T-helper 17 cell (primary cell): ENCODE measurements around the gene TBCCD1. TPM values are rescaled to one million over a fixed set of nuclear protein-coding genes. Genes with fewer than 3 reads are reported as not detected.

Experiments
- ATAC-seq: fragments of 150-1000 bp; cut with Tn5 transposase; 2 replicates; pipeline ENCODE4 v1.10.0; 2021; ENCODE audit warnings: mild to moderate bottlenecking, moderate library complexity
- DNase-seq, 3 donors: peaks; one replicate each; pipeline versions ENCODE4 v3.0.0 to v3.0.0-alpha.2; 2020 to 2021
- H3K9me3 ChIP-seq: one replicate; pipeline ENCODE4 v1.7.0; 2013; ENCODE audit warnings: low read length, mild to moderate bottlenecking; ENCODE audit not compliant: control insufficient read depth, poor library complexity, severe bottlenecking
- H3K27ac Mint-ChIP-seq: one replicate; pipeline ENCODE4 v1.8.0; 2022; ENCODE audit warnings: mild to moderate bottlenecking, moderate library complexity, mixed read lengths
- H3K27me3 Mint-ChIP-seq: one replicate; pipeline ENCODE4 v1.8.0; 2022; ENCODE audit warnings: mixed read lengths
- H3K36me3 Mint-ChIP-seq: one replicate; pipeline ENCODE4 v1.8.0; 2022; ENCODE audit warnings: low read depth, mixed read lengths
- H3K4me1 Mint-ChIP-seq: one replicate; pipeline ENCODE4 v1.8.0; 2022; ENCODE audit warnings: mild to moderate bottlenecking, mixed read lengths
- H3K4me3 Mint-ChIP-seq: one replicate; pipeline ENCODE4 v1.8.0; 2022; ENCODE audit warnings: mild to moderate bottlenecking, moderate library complexity, mixed read lengths
- total RNA-seq, 4 donors: library from RNA in 2 of 4; stranded (reverse) in 2 of 4; gene quantifications; one replicate each; pipeline ENCODE4 v1.2.3 and lab custom pipeline; 2022 to 2026

Gene TBCCD1
- total RNA-seq, 2 donors from 2014 or later, result 12.9 to 14.2 TPM

- Mint-ChIP-seq H3K27ac (peak overlapping the region; percentile 14), H3K4me3 (no peak overlapping the region), H3K4me1 (peaks cover 31% of the 10 kb centered on the region), H3K27me3 (no peaks in the 10 kb centered on the region), H3K36me3 (peaks cover 7% of the 10 kb centered on the region)
- no peaks in the 10 kb centered on the region for H3K9me3 ChIP-seq
- no peak for DNase-seq
- no peak for ATAC-seq
Observed at GRCh38 chr3:186530415-186530814, 36.7 kb downstream of the TBCCD1 start.

DNA sequence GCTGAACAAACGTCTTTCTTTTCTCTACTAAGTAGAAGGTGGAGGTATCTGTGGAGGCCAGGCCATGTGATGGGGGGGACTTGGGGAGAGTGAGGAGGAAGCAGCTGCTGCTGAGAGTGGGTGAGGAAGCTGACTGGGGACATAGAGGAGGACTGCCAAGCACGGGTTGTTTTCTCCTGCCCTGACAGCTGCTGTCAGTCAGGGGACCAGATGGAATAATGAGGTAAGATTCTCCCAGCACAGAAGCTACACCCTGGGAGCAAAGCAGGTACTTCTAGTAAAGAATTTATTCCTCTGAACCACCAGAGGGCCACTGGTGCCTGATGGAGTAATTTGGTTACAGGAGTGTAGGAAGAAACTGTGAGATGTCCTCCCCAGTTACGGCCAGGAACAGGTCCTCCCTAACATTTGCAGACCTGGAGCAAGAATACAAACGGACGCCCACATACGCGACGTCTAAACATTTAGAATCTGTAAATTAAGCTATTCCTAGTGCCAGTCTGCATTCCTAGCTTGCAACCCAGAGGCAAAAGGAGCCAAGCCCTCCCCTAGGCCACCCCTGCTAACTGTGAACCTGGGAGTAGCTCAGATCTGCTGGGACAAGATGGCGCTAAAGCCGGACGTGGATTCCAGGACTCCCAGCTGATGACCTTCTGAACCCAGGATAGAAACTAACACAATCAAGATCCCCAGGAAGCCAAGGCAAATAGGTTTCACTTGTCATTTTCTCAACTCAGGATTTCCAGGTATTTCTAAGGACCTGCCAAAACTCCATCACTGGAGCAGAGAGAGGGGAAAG, 37.7 kb downstream of the TBCCD1 start:
- ATAC-seq (no peak), DNase-seq (no peak)
- no peaks in the 10 kb centered on the region for H3K9me3 ChIP-seq
- no peak overlapping the region for H3K27ac Mint-ChIP-seq
- peaks cover 7% of the 10 kb centered on the region for H3K36me3 Mint-ChIP-seq
- H3K27me3 Mint-ChIP-seq, result no peaks in the 10 kb centered on the region
- peaks cover 23% of the 10 kb centered on the region for H3K4me1 Mint-ChIP-seq
- no peak overlapping the region for H3K4me3 Mint-ChIP-seq

DNA sequence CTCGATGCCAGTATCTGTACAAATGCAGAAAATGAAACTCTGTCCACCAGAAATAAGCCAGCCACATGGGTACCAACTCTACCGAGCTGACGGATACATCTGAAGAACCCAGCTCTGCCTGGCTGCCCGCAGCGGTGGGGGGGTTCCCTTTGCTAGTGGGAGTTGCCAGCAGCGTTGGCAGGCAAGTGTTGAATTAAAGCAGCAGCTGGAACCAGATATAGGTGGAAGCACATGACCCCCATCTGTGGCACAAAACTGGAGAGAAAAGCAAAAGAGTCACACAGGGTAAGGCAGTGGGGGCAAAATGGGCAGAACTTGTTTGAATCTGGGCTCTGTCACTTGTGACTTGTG, 40.9 kb downstream of the TBCCD1 start:
- no peak for DNase-seq
- H3K4me1 Mint-ChIP-seq, result peaks cover 19% of the 10 kb centered on the region
- peak; percentile 58 for ATAC-seq
- no peaks in the 10 kb centered on the region for H3K27me3 Mint-ChIP-seq
- peak overlapping the region; percentile 79 for H3K27ac Mint-ChIP-seq
- no peak overlapping the region for H3K4me3 Mint-ChIP-seq
- no peaks in the 10 kb centered on the region for H3K9me3 ChIP-seq
- peaks cover 7% of the 10 kb centered on the region for H3K36me3 Mint-ChIP-seq

GRCh38 chr3:186525369-186526255, 41.5 kb downstream of the TBCCD1 start:
- Mint-ChIP-seq H3K4me1 (peaks cover 23% of the 10 kb centered on the region), H3K4me3 (no peak overlapping the region), H3K27me3 (no peaks in the 10 kb centered on the region), H3K36me3 (peaks cover 7% of the 10 kb centered on the region), H3K27ac (peak overlapping the region; percentile 79)
- no peak for DNase-seq
- no peaks in the 10 kb centered on the region for H3K9me3 ChIP-seq
- no peak for ATAC-seq

- no peaks in the 10 kb centered on the region for H3K27me3 Mint-ChIP-seq
- no peaks in the 10 kb centered on the region for H3K9me3 ChIP-seq
- H3K4me3 Mint-ChIP-seq, result peak overlapping the region; percentile 49
- peaks cover 7% of the 10 kb centered on the region for H3K36me3 Mint-ChIP-seq
- ATAC-seq, result no peak
- H3K27ac Mint-ChIP-seq, result no peak overlapping the region
- peaks cover 23% of the 10 kb centered on the region for H3K4me1 Mint-ChIP-seq
- DNase-seq, result no peak
Observed at GRCh38 chr3:186524616-186525015, 42.5 kb downstream of the TBCCD1 start.

- no peak overlapping the region for H3K27ac Mint-ChIP-seq
- no peaks in the 10 kb centered on the region for H3K27me3 Mint-ChIP-seq
- no peaks in the 10 kb centered on the region for H3K9me3 ChIP-seq
- peaks cover 4% of the 10 kb centered on the region for H3K36me3 Mint-ChIP-seq
- DNase-seq (no peak), ATAC-seq (no peak)
- H3K4me3 Mint-ChIP-seq, result no peak overlapping the region
- peaks cover 28% of the 10 kb centered on the region for H3K4me1 Mint-ChIP-seq
Observed at GRCh38 chr3:186523434-186523833, 43.7 kb downstream of the TBCCD1 start.

DNA sequence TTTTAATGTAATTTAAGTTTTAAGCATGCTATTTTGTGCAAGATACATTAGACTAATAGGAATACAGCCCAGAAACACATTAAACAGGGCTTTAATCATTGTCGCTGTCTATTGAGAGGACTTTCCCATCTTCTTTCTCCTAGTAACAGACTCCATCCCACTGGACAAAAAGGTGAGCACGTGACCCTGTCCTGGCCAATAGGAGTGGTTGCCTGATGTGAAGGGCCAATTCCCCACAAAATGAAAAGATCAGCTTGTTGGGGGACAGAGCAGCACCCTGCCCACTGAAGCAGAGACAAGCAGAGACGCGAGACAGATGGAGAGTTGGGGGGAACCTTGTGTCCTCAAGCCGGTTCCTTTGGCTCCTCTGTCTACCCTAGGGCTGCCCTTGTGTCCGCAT, 44.1 kb downstream of the TBCCD1 start:
- no peak for ATAC-seq

DNA sequence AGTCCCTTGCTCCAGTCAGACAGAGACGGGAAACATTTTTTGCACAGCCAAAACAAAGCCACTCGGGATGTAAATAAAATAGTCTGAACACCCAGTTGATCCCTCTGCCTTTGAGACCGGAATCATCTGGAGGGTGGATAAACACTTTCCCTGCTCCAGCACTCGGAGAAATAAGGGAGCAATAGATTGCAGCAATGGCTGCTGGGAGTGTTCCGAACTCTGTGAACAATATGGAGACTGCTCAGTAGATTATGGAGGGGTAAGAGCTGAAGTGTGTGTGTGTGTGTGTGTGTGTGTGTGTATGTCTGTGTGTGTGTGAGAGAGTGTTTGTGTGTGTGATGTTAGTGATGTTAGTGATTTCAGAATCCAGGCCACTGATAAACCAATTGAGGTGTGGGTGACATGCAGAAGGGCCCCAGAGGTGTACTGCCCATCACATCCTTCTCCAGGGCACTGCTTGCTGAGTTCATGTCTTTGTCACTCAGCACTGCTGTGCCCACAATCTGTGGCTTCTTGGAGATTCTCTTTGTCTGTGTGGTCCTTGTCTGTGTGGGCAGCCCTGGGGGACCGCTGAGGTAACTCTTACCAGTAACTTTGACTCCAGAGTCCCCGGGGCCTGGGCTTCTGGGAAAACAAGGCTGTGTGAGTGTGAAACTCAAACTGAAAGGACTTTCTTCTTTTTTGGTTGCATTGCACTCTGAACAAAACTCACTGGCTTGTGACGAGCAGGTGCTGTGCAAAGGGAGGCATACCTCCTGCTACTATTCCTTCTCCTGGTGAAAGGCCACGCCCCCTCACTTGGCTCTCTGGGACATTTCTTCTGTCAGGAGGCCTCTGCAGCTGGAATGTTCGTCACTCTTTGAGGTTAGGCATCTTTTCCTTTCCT, 45.9 kb downstream of the TBCCD1 start:
- peak overlapping the region; percentile 80 for H3K27ac Mint-ChIP-seq
- no peak overlapping the region for H3K4me3 Mint-ChIP-seq
- peaks cover 2% of the 10 kb centered on the region for H3K36me3 Mint-ChIP-seq
- H3K27me3 Mint-ChIP-seq, result no peaks in the 10 kb centered on the region
- ATAC-seq (no peak), DNase-seq (no peak)
- H3K4me1 Mint-ChIP-seq, result peaks cover 43% of the 10 kb centered on the region
- no peaks in the 10 kb centered on the region for H3K9me3 ChIP-seq

More for the DNA sequence above, 44.1 kb downstream of the TBCCD1 start:
- Mint-ChIP-seq H3K27ac (no peak overlapping the region), H3K27me3 (no peaks in the 10 kb centered on the region), H3K4me3 (no peak overlapping the region), H3K4me1 (peaks cover 31% of the 10 kb centered on the region), H3K36me3 (peaks cover 4% of the 10 kb centered on the region)
- no peak for DNase-seq
- H3K9me3 ChIP-seq, result no peaks in the 10 kb centered on the region

DNA sequence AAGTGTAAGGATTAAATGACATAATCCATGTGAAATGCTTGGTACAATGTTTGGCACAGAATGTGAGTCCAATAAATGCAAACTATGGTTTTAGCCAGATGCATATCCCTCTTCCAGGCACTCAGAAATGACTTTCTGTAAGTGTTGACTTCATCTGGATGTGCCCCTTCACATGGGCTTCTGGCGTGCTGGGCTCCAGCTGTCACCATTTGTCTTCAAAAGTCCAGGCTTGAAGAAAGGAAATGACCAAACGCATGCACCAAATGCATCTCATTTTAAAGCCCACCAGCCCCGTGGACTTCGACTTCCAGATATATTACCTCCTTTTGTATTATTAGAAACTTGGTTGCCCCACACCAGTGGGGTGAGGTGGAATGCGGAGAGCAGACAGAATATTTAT, 46.7 kb downstream of the TBCCD1 start:
- Mint-ChIP-seq H3K4me3 (no peak overlapping the region), H3K27me3 (no peaks in the 10 kb centered on the region), H3K36me3 (peaks cover 2% of the 10 kb centered on the region), H3K27ac (peak overlapping the region; percentile 80), H3K4me1 (peaks cover 51% of the 10 kb centered on the region)
- no peak for DNase-seq
- no peak for ATAC-seq
- no peaks in the 10 kb centered on the region for H3K9me3 ChIP-seq

GRCh38 chr3:186519021-186519658, 48.0 kb downstream of the TBCCD1 start:
- ATAC-seq (peak; percentile 97), DNase-seq (peak; percentile 31 to 63 (median 61))
- Mint-ChIP-seq H3K4me1 (peaks cover 62% of the 10 kb centered on the region), H3K27me3 (no peaks in the 10 kb centered on the region), H3K27ac (peak overlapping the region; percentile 80), H3K36me3 (peaks cover 2% of the 10 kb centered on the region), H3K4me3 (peak overlapping the region; percentile 84)
- no peaks in the 10 kb centered on the region for H3K9me3 ChIP-seq

DNA sequence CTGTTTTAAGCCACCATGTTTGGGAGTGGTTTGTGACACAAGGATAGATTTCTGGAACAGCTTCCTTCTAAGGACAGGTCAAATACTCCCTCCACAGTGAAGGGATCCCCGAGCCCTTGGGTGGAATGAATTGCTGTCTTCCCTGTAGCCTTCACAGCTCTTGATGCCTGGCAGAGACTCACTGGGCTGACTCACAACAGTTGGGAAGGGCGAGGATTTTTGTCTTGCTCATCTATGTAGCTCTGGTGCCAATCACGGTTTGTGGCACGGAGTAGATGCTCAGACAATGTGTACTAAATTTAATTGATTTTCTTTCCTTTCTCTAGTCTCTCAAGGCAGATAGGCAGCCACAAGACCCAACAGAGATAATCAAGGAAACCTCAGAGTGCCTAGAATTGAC, 49.9 kb downstream of the TBCCD1 start:
- no peak for DNase-seq
- Mint-ChIP-seq H3K4me1 (peaks cover 67% of the 10 kb centered on the region), H3K27ac (peak overlapping the region; percentile 80), H3K27me3 (no peaks in the 10 kb centered on the region), H3K36me3 (peaks cover 2% of the 10 kb centered on the region), H3K4me3 (no peak overlapping the region)
- no peaks in the 10 kb centered on the region for H3K9me3 ChIP-seq
- no peak for ATAC-seq

GRCh38 chr3:186516646-186517045, 50.5 kb downstream of the TBCCD1 start:
- no peak for DNase-seq
- no peak for ATAC-seq
- H3K36me3 Mint-ChIP-seq, result peaks cover 2% of the 10 kb centered on the region
- H3K4me1 Mint-ChIP-seq, result peaks cover 63% of the 10 kb centered on the region
- H3K9me3 ChIP-seq, result no peaks in the 10 kb centered on the region
- H3K4me3 Mint-ChIP-seq, result no peak overlapping the region
- peak overlapping the region; percentile 80 for H3K27ac Mint-ChIP-seq
- H3K27me3 Mint-ChIP-seq, result no peaks in the 10 kb centered on the region
